HepG2 (cell line): ENCODE data around the gene FRAS1. TPM values are rescaled to one million over a fixed set of nuclear protein-coding genes. Genes with fewer than 3 reads are reported as not detected.
A peak's percentile ranks its signal among the peaks of the same experiment; 100 is the strongest.

Experiments used
- EP300 ChIP-seq, 3 experiments: sonication (generic) in 1 of 3; formaldehyde crosslinking in 1 of 3; IDR thresholded peaks; 2 replicates each; pipeline versions ENCODE4 v1.5.1 to v1.6.1; 2011 to 2020; ENCODE audit warnings: low read depth in 2 of 3, low read length in 2 of 3, borderline replicate concordance in 1 of 3, improper control_type of control experiment in 1 of 3, mild to moderate bottlenecking in 1 of 3, missing genetic modification reagents in 1 of 3, moderate library complexity in 1 of 3
- FOXP4 ChIP-seq: sonication (generic); formaldehyde crosslinking; IDR thresholded peaks from 2 replicates; pipeline ENCODE4 v1.4.0; 2020; ENCODE audit warnings: missing genetic modification reagents
- GATAD2A ChIP-seq: IDR thresholded peaks from 2 replicates; pipeline ENCODE4 v1.6.1; 2016
- ISL2 ChIP-seq: sonication (generic); formaldehyde crosslinking; IDR thresholded peaks from 2 replicates; pipeline ENCODE4 v1.5.0; 2020; ENCODE audit warnings: missing genetic modification reagents
- KDM5B ChIP-seq: sonication (generic); formaldehyde crosslinking; IDR thresholded peaks from 2 replicates; pipeline ENCODE4 v1.4.0; 2020; ENCODE audit warnings: missing genetic modification reagents, mild to moderate bottlenecking, borderline replicate concordance
- MAF1 ChIP-seq: sonication (generic); formaldehyde crosslinking; IDR thresholded peaks from 2 replicates; pipeline ENCODE4 v1.5.0; 2020; ENCODE audit warnings: missing genetic modification reagents, borderline replicate concordance
- NR2F1 ChIP-seq, 2 experiments: fragments of 450-650 bp in 1 of 2; formaldehyde crosslinking in 1 of 2; IDR thresholded peaks; 2 replicates each; pipeline versions ENCODE4 v1.5.0 to v1.6.1; 2016 to 2020; ENCODE audit warnings: mild to moderate bottlenecking in 1 of 2, missing compliant biosample characterization in 1 of 2, missing genetic modification reagents in 1 of 2, moderate library complexity in 1 of 2
- REXO4 ChIP-seq: sonication (generic); formaldehyde crosslinking; IDR thresholded peaks from 2 replicates; pipeline ENCODE4 v1.8.0; 2022; ENCODE audit warnings: missing genetic modification reagents, mild to moderate bottlenecking, borderline replicate concordance
- SOX13 ChIP-seq, 3 experiments: fragments of 450-650 bp in 1 of 3; sonication (generic) in 1 of 3; formaldehyde crosslinking in 1 of 3; IDR thresholded peaks in 2 of 3; conservative IDR thresholded peaks in 1 of 3; 2 replicates each; pipeline versions ENCODE4 v1.5.0 to v1.6.1; 2016 to 2020; ENCODE audit warnings: antibody characterized with exemption in 1 of 3, mild to moderate bottlenecking in 1 of 3, missing compliant biosample characterization in 1 of 3, missing genetic modification reagents in 1 of 3, moderate library complexity in 1 of 3
- SP5 ChIP-seq: IDR thresholded peaks from 2 replicates; pipeline ENCODE4 v1.6.1; 2016; ENCODE audit warnings: low read depth, borderline replicate concordance
- SRF ChIP-seq: IDR thresholded peaks from 2 replicates; pipeline ENCODE4 v1.6.1; 2011; ENCODE audit warnings: mild to moderate bottlenecking, low read depth, low read length, moderate library complexity
- ZC3H13 ChIP-seq: sonication (generic); formaldehyde crosslinking; IDR thresholded peaks from 2 replicates; pipeline ENCODE4 v1.8.1; 2023; ENCODE audit warnings: mild to moderate bottlenecking, missing genetic modification reagents, moderate library complexity
- ZGPAT ChIP-seq: IDR thresholded peaks from 2 replicates; pipeline ENCODE4 v1.6.1; 2016; ENCODE audit warnings: mild to moderate bottlenecking
- ZNF10 ChIP-seq: sonication (generic); formaldehyde crosslinking; IDR thresholded peaks from 2 replicates; pipeline ENCODE4 v1.4.0; 2020; ENCODE audit warnings: mild to moderate bottlenecking, low read depth, missing genetic modification reagents, borderline replicate concordance
- ZNF816 ChIP-seq: sonication (generic); formaldehyde crosslinking; IDR thresholded peaks from 2 replicates; pipeline ENCODE4 v1.8.0; 2022; ENCODE audit warnings: missing genetic modification reagents, mild to moderate bottlenecking, borderline replicate concordance
- ZSCAN12 ChIP-seq: sonication (generic); formaldehyde crosslinking; IDR thresholded peaks from 2 replicates; pipeline ENCODE4 v1.9.0; 2021; ENCODE audit warnings: mild to moderate bottlenecking, missing genetic modification reagents
- polyA plus RNA-seq, 8 experiments: library from polyadenylated mRNA; depleted of rRNA in 3 of 8; stranded (reverse) in 7 of 8; unstranded in 1 of 8; fragments of >200 nt; fragmentation: Illumina TruSeq in 4 of 8; extraction: Trizol in 4 of 8; gene quantifications; 2 replicates each; pipeline versions ENCODE4 v1.2.1 to v1.2.3, GENCODE V29; 2011 to 2016; ENCODE audit warnings: low read depth in 4 of 8, missing spikeins in 1 of 8, mixed read lengths in 1 of 8; ENCODE audit not compliant: insufficient read depth in 1 of 8
- total RNA-seq, 5 experiments: library from RNA; depleted of rRNA; stranded (reverse); fragments of >200 nt; fragmentation: Illumina TruSeq; extraction: Trizol; gene quantifications; 2 replicates each; pipeline ENCODE4 v1.2.3, GENCODE V29; 2016; ENCODE audit warnings: low read depth in 1 of 5
- TF ChIP-seq, protein P1 (sequence below), 2 experiments: fragments of 450-650 bp in 1 of 2; sonication (generic) in 1 of 2; formaldehyde crosslinking; IDR thresholded peaks; 2 replicates each; pipeline versions ENCODE4 v1.5.0 to v1.8.0; 2020 to 2022; ENCODE audit warnings: mild to moderate bottlenecking in 1 of 2, missing genetic modification reagents in 1 of 2

Gene FRAS1
- total and polyA plus RNA-seq, 2 of the 13 experiments (the other 11 are each of a cell fraction or from before 2014, with no cell fraction given), result 22.5 to 31.6 TPM

DNA sequence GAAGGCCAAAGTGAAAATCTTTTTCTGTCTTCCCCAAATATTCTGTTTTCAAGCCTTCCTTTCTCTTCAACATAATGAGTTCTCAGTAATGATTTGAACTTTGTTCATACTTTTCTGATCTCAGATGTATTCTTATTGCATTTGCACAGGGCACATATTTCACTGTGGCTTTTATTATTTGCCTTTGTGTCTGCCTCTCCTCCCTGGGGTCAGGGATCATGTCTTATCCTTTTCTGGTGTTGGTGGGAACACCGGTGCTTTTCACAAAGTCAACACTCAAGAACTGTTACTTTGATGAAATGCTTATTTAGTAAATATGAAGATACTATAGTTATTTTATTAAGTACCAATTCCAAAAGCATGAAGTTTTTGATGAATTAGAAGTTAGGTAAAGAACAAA, 143.8 kb downstream of the FRAS1 start (continued):
- 0 out of 2 replicates have a peak, but pooled peaks have one; percentile 15 for TF ChIP-seq ZGPAT (CRISPR knock-in tag)
- peak in 1 of 2 experiments; percentile 90; a peak in 2 of 4 replicates for TF ChIP-seq EP300 (IDR thresholded peaks at IDR 0.05; ENCODE audit: low read depth in 2 of 2, low read length in 2 of 2)
- TF ChIP-seq EP300 (CRISPR knock-in tag; IDR thresholded peaks at IDR 0.05; ENCODE audit: borderline replicate concordance), result no peak
- TF ChIP-seq ZSCAN12 (CRISPR knock-in tag), result no peak
- no peak for TF ChIP-seq ZNF816 (CRISPR knock-in tag)
- TF ChIP-seq, protein P1, sequence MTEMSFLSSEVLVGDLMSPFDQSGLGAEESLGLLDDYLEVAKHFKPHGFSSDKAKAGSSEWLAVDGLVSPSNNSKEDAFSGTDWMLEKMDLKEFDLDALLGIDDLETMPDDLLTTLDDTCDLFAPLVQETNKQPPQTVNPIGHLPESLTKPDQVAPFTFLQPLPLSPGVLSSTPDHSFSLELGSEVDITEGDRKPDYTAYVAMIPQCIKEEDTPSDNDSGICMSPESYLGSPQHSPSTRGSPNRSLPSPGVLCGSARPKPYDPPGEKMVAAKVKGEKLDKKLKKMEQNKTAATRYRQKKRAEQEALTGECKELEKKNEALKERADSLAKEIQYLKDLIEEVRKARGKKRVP (CRISPR knock-in tag; IDR thresholded peaks at IDR 0.05), result peak in 1 of 2 experiments; percentile 47; a peak in 1 of 4 replicates
- peak; percentile 75; the same call in 1 of the 2 replicates for TF ChIP-seq SP5 (CRISPR knock-in tag)
- peak; percentile 64 for TF ChIP-seq GATAD2A
- TF ChIP-seq SRF, result peak; percentile 42; the same call in 1 of the 2 replicates
- TF ChIP-seq REXO4 (CRISPR knock-in tag), result no peak
- TF ChIP-seq FOXP4 (CRISPR knock-in tag), result peak; percentile 59
- TF ChIP-seq ZNF10 (CRISPR knock-in tag), result no peak
- TF ChIP-seq ZC3H13 (CRISPR knock-in tag), result no peak
- no peak for TF ChIP-seq MAF1 (CRISPR knock-in tag)
- no peak for TF ChIP-seq KDM5B
- TF ChIP-seq NR2F1 (CRISPR knock-in tag; IDR thresholded peaks at IDR 0.05), result peak; percentile 27 to 72; a peak in 3 of 4 replicates
- peak; percentile 74 for TF ChIP-seq ISL2
- TF ChIP-seq SOX13 (IDR thresholded peaks at IDR 0.05), result peak; percentile 32; the same call in 1 of the 2 replicates
- peak in 1 of 2 experiments; percentile 89; a peak in 2 of 4 replicates for TF ChIP-seq SOX13 (CRISPR knock-in tag; conservative IDR thresholded peaks at IDR 0.05 in 1 of 2, IDR thresholded peaks at IDR 0.05 in 1 of 2)
- TF ChIP-seq, all 625 proteins: peak for 50
